Loucy (cell line): ENCODE data around the gene VARS1.

Experiments
- H2AFZ ChIP-seq: fragments of 200-600 bp; sonication (generic); 2 replicates; pipeline ENCODE4 v1.6.0; 2016; ENCODE audit warnings: antibody characterized with exemption, mild to moderate bottlenecking, low read length, moderate library complexity
- H3F3A ChIP-seq: fragments of 200-600 bp; 2 replicates; pipeline ENCODE4 v1.6.0; 2016; ENCODE audit warnings: antibody characterized with exemption, low read depth, mild to moderate bottlenecking
- H3K27me3 ChIP-seq: fragments of 200-600 bp; sonication (generic); 2 replicates; pipeline ENCODE4 v1.6.1; 2014; ENCODE audit warnings: low read length, mild to moderate bottlenecking; ENCODE audit not compliant: insufficient read depth, poor library complexity, severe bottlenecking
- H3K36me3 ChIP-seq: fragments of 200-600 bp; sonication (generic); 2 replicates; pipeline ENCODE4 v1.6.1; 2016; ENCODE audit warnings: low read length; ENCODE audit not compliant: insufficient read depth
- H3K4me1 ChIP-seq: fragments of 200-600 bp; sonication (generic); 2 replicates; pipeline ENCODE4 v1.5.1; 2014; ENCODE audit warnings: low read length, mild to moderate bottlenecking; ENCODE audit not compliant: insufficient read depth, poor library complexity, severe bottlenecking
- H3K4me2 ChIP-seq: fragments of 200-600 bp; sonication (generic); 2 replicates; pipeline ENCODE4 v1.6.0; 2014; ENCODE audit warnings: antibody characterized with exemption, low read length, low read depth, mild to moderate bottlenecking; ENCODE audit not compliant: poor library complexity, severe bottlenecking
- H3K4me3 ChIP-seq: fragments of 200-600 bp; sonication (generic); 2 replicates; pipeline ENCODE4 v1.5.1; 2014; ENCODE audit warnings: low read length, mild to moderate bottlenecking, mixed read lengths; ENCODE audit not compliant: poor library complexity, severe bottlenecking
- H3K79me2 ChIP-seq: fragments of 200-600 bp; sonication (generic); 2 replicates; pipeline ENCODE4 v1.6.1; 2014; ENCODE audit warnings: low read length; ENCODE audit not compliant: insufficient read depth
- H3K9ac ChIP-seq: fragments of 200-600 bp; sonication (generic); 2 replicates; pipeline ENCODE4 v1.6.0; 2014; ENCODE audit warnings: mild to moderate bottlenecking, low read depth, low read length, moderate library complexity; ENCODE audit not compliant: poor library complexity, severe bottlenecking
- H3K9me2 ChIP-seq: fragments of 200-600 bp; sonication (generic); replicated peaks from 2 replicates; pipeline ENCODE4 v1.6.1; 2016; ENCODE audit warnings: low read depth, low read length, mixed read lengths
- H3K9me3 ChIP-seq: fragments of 200-600 bp; sonication (generic); 2 replicates; pipeline ENCODE4 v1.6.1; 2014; ENCODE audit warnings: mild to moderate bottlenecking, antibody characterized with exemption, low read length, low read depth; ENCODE audit not compliant: insufficient read depth
- H4K20me1 ChIP-seq: fragments of 200-600 bp; sonication (generic); 2 replicates; pipeline ENCODE4 v1.6.0; 2014; ENCODE audit warnings: antibody characterized with exemption, low read length, mild to moderate bottlenecking; ENCODE audit not compliant: insufficient read depth, poor library complexity, severe bottlenecking
- CTCF ChIP-seq: fragments of 200-600 bp; sonication (generic); conservative IDR thresholded peaks from 2 replicates; pipeline ENCODE4 v1.5.1; 2014; ENCODE audit warnings: mild to moderate bottlenecking, antibody characterized with exemption, low read length
- EZH2phosphoT487 ChIP-seq: fragments of 200-600 bp; IDR thresholded peaks from 2 replicates; pipeline ENCODE4 v1.6.1; 2018; ENCODE audit warnings: antibody characterized with exemption, mild to moderate bottlenecking, moderate library complexity, borderline replicate concordance

The VARS1 gene

GRCh38 chr6:31762356-31762755 lies 33.2 kb downstream of the VARS1 start, which contains the start of gene SAPCD1:
SAPCD1 (plus strand) TSS chr6:31762656; CDS start chr6:31763055, 399 bp downstream.
- Histone ChIP-seq H4K20me1 (no peaks in the 10 kb centered on the region), H3K4me2 (no peak within 1 kb of the TSS), H3K79me2 (no peaks in the 10 kb centered on the region), H3K9ac (no peak within 1 kb of the TSS), H3K9me2 (no peaks in the 10 kb centered on the region), H3F3A (no peaks in the 10 kb centered on the region), H2AFZ (no peak within 1 kb of the TSS), H3K36me3 (no peaks in the 10 kb centered on the region; the same call in 1 of the 2 replicates), H3K4me3 (no peak within 1 kb of the TSS), H3K27me3 (no peaks in the 10 kb centered on the region), H3K4me1 (peaks cover 12% of the 10 kb centered on the region), H3K9me3 (no peaks in the 10 kb centered on the region)
- TF ChIP-seq EZH2phosphoT487: no peak
- TF ChIP-seq CTCF: no peak

GRCh38 chr6:31761343-31761742 lies 34.2 kb downstream of the VARS1 start:
- H3K4me1 ChIP-seq: peaks cover 12% of the 10 kb centered on the region
- H3K4me2 ChIP-seq: no peak overlapping the region
- H3F3A ChIP-seq: no peaks in the 10 kb centered on the region
- H4K20me1 ChIP-seq: no peaks in the 10 kb centered on the region
- no peak overlapping the region for H3K9ac ChIP-seq
- H3K36me3 ChIP-seq: no peaks in the 10 kb centered on the region; the same call in 1 of the 2 replicates
- H3K9me2 ChIP-seq: no peaks in the 10 kb centered on the region
- no peak for TF ChIP-seq EZH2phosphoT487
- TF ChIP-seq CTCF: no peak
- H3K9me3 ChIP-seq: no peaks in the 10 kb centered on the region
- no peak overlapping the region for H2AFZ ChIP-seq
- no peaks in the 10 kb centered on the region for H3K27me3 ChIP-seq
- H3K4me3 ChIP-seq: no peak overlapping the region
- no peaks in the 10 kb centered on the region for H3K79me2 ChIP-seq

- no peak overlapping the region for H3K4me2 ChIP-seq
- H3K9me2 ChIP-seq: no peaks in the 10 kb centered on the region
- no peaks in the 10 kb centered on the region; the same call in 1 of the 2 replicates for H3K36me3 ChIP-seq
- H3K79me2 ChIP-seq: no peaks in the 10 kb centered on the region
- no peaks in the 10 kb centered on the region for H3F3A ChIP-seq
- H3K4me3 ChIP-seq: no peak overlapping the region
- no peak overlapping the region for H3K9ac ChIP-seq
- no peak overlapping the region for H2AFZ ChIP-seq
- H3K9me3 ChIP-seq: no peaks in the 10 kb centered on the region
- H3K4me1 ChIP-seq: peaks cover 12% of the 10 kb centered on the region
- no peaks in the 10 kb centered on the region for H4K20me1 ChIP-seq
- H3K27me3 ChIP-seq: no peaks in the 10 kb centered on the region
- no peak for TF ChIP-seq EZH2phosphoT487
- no peak for TF ChIP-seq CTCF
Observed at GRCh38 chr6:31760790-31761189, 34.8 kb downstream of the VARS1 start.
